K562 (cell line): Measurements from ENCODE around the gene R3HDM1. TPM values are rescaled to one million over a fixed set of nuclear protein-coding genes. Genes with fewer than 3 reads are reported as not detected.

ENCODE experiments used
- CEBPG ChIP-seq, 3 experiments: fragments of 200-800 bp in 1 of 3; sonication (Bioruptor generic) in 1 of 3; sonication (generic) in 1 of 3; formaldehyde crosslinking in 1 of 3; IDR thresholded peaks in 2 of 3; conservative IDR thresholded peaks in 1 of 3; 2 replicates each; pipeline versions ENCODE4 v1.6.1 to v1.8.0; 2016 to 2022; ENCODE audit warnings: missing compliant biosample characterization in 2 of 3, missing genetic modification characterization in 2 of 3, mild to moderate bottlenecking in 1 of 3, missing genetic modification reagents in 1 of 3
- KDM4B ChIP-seq, 2 experiments: fragments of 450-650 bp in 1 of 2; sonication (generic) in 1 of 2; IDR thresholded peaks; 2 replicates each; pipeline ENCODE4 v1.6.1; 2016 to 2017; ENCODE audit warnings: borderline replicate concordance in 2 of 2, antibody characterized with exemption in 1 of 2, low read depth in 1 of 2, mild to moderate bottlenecking in 1 of 2
- LARP7 ChIP-seq: fragments of 450-650 bp; IDR thresholded peaks from 2 replicates; pipeline ENCODE4 v1.6.1; 2016
- NFIX ChIP-seq: fragments of 250-450 bp; sonication (Bioruptor Pico); IDR thresholded peaks from 2 replicates; pipeline ENCODE4 v1.4.0; 2020; ENCODE audit warnings: low read depth, mild to moderate bottlenecking, moderate library complexity
- POLR3G ChIP-seq: IDR thresholded peaks from 2 replicates; pipeline ENCODE4 v1.6.1; 2011; ENCODE audit not compliant: insufficient read length, insufficient replicate concordance; ENCODE audit errors: extremely low read depth
- SMAD1 ChIP-seq: fragments of 150-350 bp; IDR thresholded peaks from 2 replicates; pipeline ENCODE4 v1.6.1; 2014; ENCODE audit warnings: low read length, low read depth; ENCODE audit not compliant: partially characterized antibody
- ZNF175 ChIP-seq: fragments of 200-800 bp; sonication (Bioruptor generic); IDR thresholded peaks from 2 replicates; pipeline ENCODE4 v1.6.1; 2016; ENCODE audit warnings: low read depth, mild to moderate bottlenecking, missing genetic modification characterization, missing compliant biosample characterization
- polyA plus RNA-seq, 8 experiments: library from polyadenylated mRNA; depleted of rRNA in 4 of 8; stranded (reverse) in 5 of 8; unstranded in 3 of 8; fragments of >200 nt; fragmentation: Nextera tagmentation in 2 of 8; fragmentation: Illumina TruSeq in 1 of 8; extraction: Ambion mirVana in 2 of 8; extraction: Trizol in 1 of 8; gene quantifications; 2 replicates each; pipeline versions ENCODE4 v1.2.1 to v1.2.3, GENCODE V29; 2011 to 2014; ENCODE audit warnings: inconsistent platforms in 1 of 8, missing spikeins in 1 of 8
- total RNA-seq, 7 experiments: library from RNA; depleted of rRNA in 6 of 7; stranded (reverse); fragments of >200 nt in 6 of 7; fragmentation: Illumina TruSeq in 2 of 7; extraction: Trizol in 2 of 7; gene quantifications; 2 replicates each; pipeline versions ENCODE4 v1.2.1 to v1.2.3, GENCODE V29; 2011 to 2021; ENCODE audit warnings: low replicate concordance in 1 of 7
- TF ChIP-seq, protein P1 (sequence below): fragments of 250-450 bp; sonication (Bioruptor Pico); IDR thresholded peaks from 2 replicates; pipeline ENCODE4 v1.6.1; 2021; ENCODE audit warnings: mild to moderate bottlenecking
- TF ChIP-seq, protein P2 (sequence below), 2 experiments: fragments of 450-650 bp in 1 of 2; sonication (generic) in 1 of 2; formaldehyde crosslinking in 1 of 2; IDR thresholded peaks; 2 replicates each; pipeline versions ENCODE4 v1.7.1 to v1.9.0; 2016 to 2022; ENCODE audit warnings: inconsistent platforms in 1 of 2, mild to moderate bottlenecking in 1 of 2, missing genetic modification reagents in 1 of 2

Gene R3HDM1
- total and polyA plus RNA-seq, 9 of the 15 experiments (the other 6 are each of a cell fraction or from before 2014, with no cell fraction given), result 12.4 to 89.4 (median 31.0) TPM

DNA sequence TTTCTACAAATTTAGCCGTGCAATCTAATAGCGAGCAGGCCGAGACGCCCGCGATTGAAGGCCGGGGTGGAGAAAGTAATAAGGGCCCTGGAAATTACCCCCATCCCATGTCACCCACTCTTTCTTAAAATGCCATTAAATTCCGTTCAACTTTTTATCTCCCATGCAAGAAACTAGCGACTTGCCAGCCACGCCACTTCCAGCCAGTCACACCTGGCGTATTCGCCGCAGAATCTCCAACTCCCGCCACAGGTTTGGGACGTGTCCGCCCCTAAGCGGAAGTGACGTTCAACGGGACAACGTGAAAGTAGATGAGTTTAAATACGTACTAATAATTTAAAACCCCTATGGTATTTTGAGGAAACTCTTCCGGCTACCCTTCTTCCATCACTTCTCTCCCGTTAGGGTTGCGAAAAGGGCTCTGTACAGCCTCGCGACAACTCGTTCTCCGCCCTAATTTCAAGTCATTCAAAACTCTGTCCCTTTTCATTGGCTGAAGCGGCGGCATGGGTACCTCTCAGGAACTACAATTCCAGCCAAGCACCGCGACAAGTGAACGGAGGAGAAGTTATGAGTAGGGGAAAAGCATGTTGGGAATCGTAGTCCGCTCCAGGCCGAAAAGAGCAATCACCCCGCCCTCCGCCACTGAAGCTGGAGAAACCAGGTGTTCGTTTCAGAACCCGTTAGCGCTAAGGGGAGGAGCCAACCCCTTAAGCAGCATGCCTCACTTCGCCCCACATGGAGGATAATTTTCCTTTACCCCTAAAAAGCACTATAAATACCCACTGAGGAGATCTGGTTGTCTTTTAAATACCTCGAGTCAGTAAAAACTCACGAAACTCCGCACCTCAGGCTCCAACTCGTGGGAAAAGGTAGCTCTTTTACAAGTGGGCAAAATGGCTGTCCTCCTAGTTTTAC, 712 bp upstream of the R3HDM1 start, which contains the start of gene ZRANB3 (continued):
- peak; percentile 34 for TF ChIP-seq SMAD1
- TF ChIP-seq CEBPG (CRISPR knock-in tag; IDR thresholded peaks at IDR 0.05), result no peak
- no peak for TF ChIP-seq CEBPG (tag; conservative IDR thresholded peaks at IDR 0.05 in 1 of 2, IDR thresholded peaks at IDR 0.05 in 1 of 2)
- no peak for TF ChIP-seq LARP7
- no peak for TF ChIP-seq POLR3G
- TF ChIP-seq, protein P1, sequence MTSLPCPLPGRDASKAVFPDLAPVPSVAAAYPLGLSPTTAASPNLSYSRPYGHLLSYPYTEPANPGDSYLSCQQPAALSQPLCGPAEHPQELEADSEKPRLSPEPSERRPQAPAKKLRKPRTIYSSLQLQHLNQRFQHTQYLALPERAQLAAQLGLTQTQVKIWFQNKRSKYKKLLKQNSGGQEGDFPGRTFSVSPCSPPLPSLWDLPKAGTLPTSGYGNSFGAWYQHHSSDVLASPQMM (CRISPR knock-in tag), result no peak
- TF ChIP-seq ZNF175 (CRISPR knock-in tag), result peak; percentile 55; the same call in 1 of the 2 replicates
- TF ChIP-seq NFIX (CRISPR knock-in tag), result no peak
- TF ChIP-seq KDM4B (IDR thresholded peaks at IDR 0.05; ENCODE audit: borderline replicate concordance in 2 of 2, low read depth in 1 of 2), result no peak
- TF ChIP-seq, protein P2, sequence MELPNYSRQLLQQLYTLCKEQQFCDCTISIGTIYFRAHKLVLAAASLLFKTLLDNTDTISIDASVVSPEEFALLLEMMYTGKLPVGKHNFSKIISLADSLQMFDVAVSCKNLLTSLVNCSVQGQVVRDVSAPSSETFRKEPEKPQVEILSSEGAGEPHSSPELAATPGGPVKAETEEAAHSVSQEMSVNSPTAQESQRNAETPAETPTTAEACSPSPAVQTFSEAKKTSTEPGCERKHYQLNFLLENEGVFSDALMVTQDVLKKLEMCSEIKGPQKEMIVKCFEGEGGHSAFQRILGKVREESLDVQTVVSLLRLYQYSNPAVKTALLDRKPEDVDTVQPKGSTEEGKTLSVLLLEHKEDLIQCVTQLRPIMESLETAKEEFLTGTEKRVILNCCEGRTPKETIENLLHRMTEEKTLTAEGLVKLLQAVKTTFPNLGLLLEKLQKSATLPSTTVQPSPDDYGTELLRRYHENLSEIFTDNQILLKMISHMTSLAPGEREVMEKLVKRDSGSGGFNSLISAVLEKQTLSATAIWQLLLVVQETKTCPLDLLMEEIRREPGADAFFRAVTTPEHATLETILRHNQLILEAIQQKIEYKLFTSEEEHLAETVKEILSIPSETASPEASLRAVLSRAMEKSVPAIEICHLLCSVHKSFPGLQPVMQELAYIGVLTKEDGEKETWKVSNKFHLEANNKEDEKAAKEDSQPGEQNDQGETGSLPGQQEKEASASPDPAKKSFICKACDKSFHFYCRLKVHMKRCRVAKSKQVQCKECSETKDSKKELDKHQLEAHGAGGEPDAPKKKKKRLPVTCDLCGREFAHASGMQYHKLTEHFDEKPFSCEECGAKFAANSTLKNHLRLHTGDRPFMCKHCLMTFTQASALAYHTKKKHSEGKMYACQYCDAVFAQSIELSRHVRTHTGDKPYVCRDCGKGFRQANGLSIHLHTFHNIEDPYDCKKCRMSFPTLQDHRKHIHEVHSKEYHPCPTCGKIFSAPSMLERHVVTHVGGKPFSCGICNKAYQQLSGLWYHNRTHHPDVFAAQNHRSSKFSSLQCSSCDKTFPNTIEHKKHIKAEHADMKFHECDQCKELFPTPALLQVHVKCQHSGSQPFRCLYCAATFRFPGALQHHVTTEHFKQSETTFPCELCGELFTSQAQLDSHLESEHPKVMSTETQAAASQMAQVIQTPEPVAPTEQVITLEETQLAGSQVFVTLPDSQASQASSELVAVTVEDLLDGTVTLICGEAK (IDR thresholded peaks at IDR 0.05), result peak; percentile 81
- TF ChIP-seq, protein P2 (CRISPR knock-in tag; IDR thresholded peaks at IDR 0.05), result no peak
